Measurements from ENCODE around the gene CHST8.

GRCh38 chr19:33703438-33703750 is 81.6 kb downstream of the CHST8 start:
- TF ChIP-seq, protein P1, sequence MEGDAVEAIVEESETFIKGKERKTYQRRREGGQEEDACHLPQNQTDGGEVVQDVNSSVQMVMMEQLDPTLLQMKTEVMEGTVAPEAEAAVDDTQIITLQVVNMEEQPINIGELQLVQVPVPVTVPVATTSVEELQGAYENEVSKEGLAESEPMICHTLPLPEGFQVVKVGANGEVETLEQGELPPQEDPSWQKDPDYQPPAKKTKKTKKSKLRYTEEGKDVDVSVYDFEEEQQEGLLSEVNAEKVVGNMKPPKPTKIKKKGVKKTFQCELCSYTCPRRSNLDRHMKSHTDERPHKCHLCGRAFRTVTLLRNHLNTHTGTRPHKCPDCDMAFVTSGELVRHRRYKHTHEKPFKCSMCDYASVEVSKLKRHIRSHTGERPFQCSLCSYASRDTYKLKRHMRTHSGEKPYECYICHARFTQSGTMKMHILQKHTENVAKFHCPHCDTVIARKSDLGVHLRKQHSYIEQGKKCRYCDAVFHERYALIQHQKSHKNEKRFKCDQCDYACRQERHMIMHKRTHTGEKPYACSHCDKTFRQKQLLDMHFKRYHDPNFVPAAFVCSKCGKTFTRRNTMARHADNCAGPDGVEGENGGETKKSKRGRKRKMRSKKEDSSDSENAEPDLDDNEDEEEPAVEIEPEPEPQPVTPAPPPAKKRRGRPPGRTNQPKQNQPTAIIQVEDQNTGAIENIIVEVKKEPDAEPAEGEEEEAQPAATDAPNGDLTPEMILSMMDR (conservative IDR thresholded peaks at IDR 0.05) = no peak
- TF ChIP-seq EZH2 (IDR thresholded peaks at IDR 0.05; ENCODE audit: low read depth) = no peak
